OCI-LY3 (cell line): Measurements from ENCODE around the gene TUBGCP2.

ENCODE experiments used
- H2AFZ ChIP-seq: fragments of 200-600, 300-600 bp; shearing (Covaris generic); 2 replicates; pipeline ENCODE4 v1.6.0; 2014; ENCODE audit warnings: antibody characterized with exemption, low read depth, low read length
- H3K27ac ChIP-seq: fragments of 200-600, 300-600 bp; sonication (generic); 2 replicates; pipeline ENCODE4 v1.5.1; 2014; ENCODE audit warnings: mild to moderate bottlenecking, low read length, moderate library complexity, mixed read lengths
- H3K27me3 ChIP-seq: fragments of 200-600, 300-600 bp; sonication (generic); 2 replicates; pipeline ENCODE4 v1.6.1; 2014; ENCODE audit warnings: low read depth, low read length, mixed read lengths
- H3K36me3 ChIP-seq: fragments of 200-600, 300-600 bp; sonication (generic); replicated peaks from 2 replicates; pipeline ENCODE3; 2014; ENCODE audit warnings: low read depth, low read length, mixed read lengths
- H3K4me1 ChIP-seq: fragments of 300-600, 200-600 bp; sonication (generic); 2 replicates; pipeline ENCODE4 v1.6.1; 2014; ENCODE audit warnings: low read length, mixed read lengths
- H3K4me2 ChIP-seq: fragments of 200-600, 300-600 bp; sonication (generic); 2 replicates; pipeline ENCODE4 v1.6.1; 2014; ENCODE audit warnings: low read length, mixed read lengths
- H3K4me3 ChIP-seq: fragments of 300-600, 200-600 bp; sonication (generic); 2 replicates; pipeline ENCODE4 v1.5.1; 2014; ENCODE audit warnings: antibody characterized with exemption, mild to moderate bottlenecking, low read length, moderate library complexity
- H3K79me2 ChIP-seq: fragments of 300-600, 200-600 bp; shearing (Covaris generic); 2 replicates; pipeline ENCODE4 v1.6.1; 2014; ENCODE audit warnings: mild to moderate bottlenecking, low read length, mixed read lengths
- H3K9ac ChIP-seq: fragments of 300-600, 200-600 bp; shearing (Covaris generic); 2 replicates; pipeline ENCODE4 v1.6.0; 2014; ENCODE audit warnings: mild to moderate bottlenecking, low read length, moderate library complexity
- H3K9me3 ChIP-seq: fragments of 200-600, 300-600 bp; shearing (Covaris generic); 2 replicates; pipeline ENCODE4 v1.6.1; 2014; ENCODE audit warnings: low read length, mixed read lengths; ENCODE audit not compliant: insufficient read depth
- H4K20me1 ChIP-seq: fragments of 200-600, 300-600 bp; sonication (generic); 2 replicates; pipeline ENCODE4 v1.6.1; 2016; ENCODE audit warnings: low read length, mixed read lengths; ENCODE audit not compliant: insufficient read depth
- EZH2phosphoT487 ChIP-seq: fragments of 200-600 bp; shearing (Covaris generic); IDR thresholded peaks from 2 replicates; pipeline ENCODE4 v1.6.1; 2018; ENCODE audit warnings: antibody characterized with exemption, mixed run types, low read depth
- TF ChIP-seq, protein P1 (sequence below): fragments of 200-600, 300-600 bp; sonication (generic); IDR thresholded peaks from 2 replicates; pipeline ENCODE4 v1.5.1; 2014; ENCODE audit warnings: antibody characterized with exemption, low read length, low read depth

The TUBGCP2 gene

DNA sequence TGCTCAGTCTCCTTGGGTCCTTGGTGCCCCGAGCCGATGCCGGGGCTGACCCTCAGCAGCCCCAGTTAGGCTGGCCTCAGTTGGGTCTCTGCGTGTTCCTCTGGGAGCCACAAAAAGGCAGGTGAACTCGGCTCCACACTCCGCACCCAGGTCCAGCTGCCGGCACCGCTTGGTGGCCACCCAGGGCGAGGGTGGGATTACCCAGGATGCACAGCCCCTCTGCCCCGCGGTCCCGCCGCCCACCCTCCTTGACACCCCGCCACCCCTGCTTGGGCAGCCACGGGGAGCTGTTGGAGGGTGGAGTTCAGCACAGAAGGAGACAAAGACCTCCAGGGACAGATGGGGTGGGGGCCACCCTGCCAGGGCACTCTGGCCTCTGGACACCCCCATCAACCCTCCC lies 53.3 kb downstream of the TUBGCP2 start:
- Histone ChIP-seq H3K27me3 (peaks cover under 1% of the 10 kb centered on the region; the same call in 1 of the 2 replicates), H3K36me3 (no peaks in the 10 kb centered on the region), H2AFZ (no peak overlapping the region), H4K20me1 (no peaks in the 10 kb centered on the region), H3K27ac (no peak overlapping the region), H3K4me2 (no peak overlapping the region), H3K4me1 (peaks cover 28% of the 10 kb centered on the region), H3K9me3 (no peaks in the 10 kb centered on the region), H3K79me2 (no peaks in the 10 kb centered on the region), H3K9ac (no peak overlapping the region), H3K4me3 (no peak overlapping the region)
- no peak for TF ChIP-seq EZH2phosphoT487
- TF ChIP-seq, protein P1, sequence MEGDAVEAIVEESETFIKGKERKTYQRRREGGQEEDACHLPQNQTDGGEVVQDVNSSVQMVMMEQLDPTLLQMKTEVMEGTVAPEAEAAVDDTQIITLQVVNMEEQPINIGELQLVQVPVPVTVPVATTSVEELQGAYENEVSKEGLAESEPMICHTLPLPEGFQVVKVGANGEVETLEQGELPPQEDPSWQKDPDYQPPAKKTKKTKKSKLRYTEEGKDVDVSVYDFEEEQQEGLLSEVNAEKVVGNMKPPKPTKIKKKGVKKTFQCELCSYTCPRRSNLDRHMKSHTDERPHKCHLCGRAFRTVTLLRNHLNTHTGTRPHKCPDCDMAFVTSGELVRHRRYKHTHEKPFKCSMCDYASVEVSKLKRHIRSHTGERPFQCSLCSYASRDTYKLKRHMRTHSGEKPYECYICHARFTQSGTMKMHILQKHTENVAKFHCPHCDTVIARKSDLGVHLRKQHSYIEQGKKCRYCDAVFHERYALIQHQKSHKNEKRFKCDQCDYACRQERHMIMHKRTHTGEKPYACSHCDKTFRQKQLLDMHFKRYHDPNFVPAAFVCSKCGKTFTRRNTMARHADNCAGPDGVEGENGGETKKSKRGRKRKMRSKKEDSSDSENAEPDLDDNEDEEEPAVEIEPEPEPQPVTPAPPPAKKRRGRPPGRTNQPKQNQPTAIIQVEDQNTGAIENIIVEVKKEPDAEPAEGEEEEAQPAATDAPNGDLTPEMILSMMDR: no peak

DNA sequence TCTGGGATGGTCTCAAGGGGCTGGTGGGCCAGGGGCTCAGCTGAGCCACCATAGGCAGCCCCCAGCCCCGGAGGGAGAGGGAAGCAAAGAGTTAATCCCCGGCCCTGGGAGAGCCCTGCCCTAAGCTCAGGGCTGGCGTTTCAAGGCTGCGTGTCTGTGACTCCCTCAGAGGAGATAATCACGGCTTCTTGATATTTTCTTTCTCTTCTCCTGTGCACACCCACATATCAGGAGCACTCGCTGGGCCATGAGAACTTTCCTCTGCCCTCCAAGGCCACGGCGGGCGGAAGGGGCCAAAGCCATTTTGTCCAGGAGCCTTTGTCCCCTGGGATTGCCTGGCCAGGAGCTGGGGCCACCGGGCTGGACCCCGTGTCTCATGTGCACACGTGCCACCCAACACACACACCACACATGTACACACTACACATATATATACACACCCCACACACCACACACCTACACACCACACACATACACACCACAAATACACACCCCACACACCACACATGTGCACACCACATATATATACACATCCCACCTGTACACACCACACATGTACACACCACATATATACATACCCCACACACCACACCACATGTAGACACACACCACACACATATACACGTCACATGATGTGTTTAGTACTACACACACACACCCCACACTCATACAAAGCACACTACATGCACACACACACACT lies 54.1 kb downstream of the TUBGCP2 start:
- no peaks in the 10 kb centered on the region for H4K20me1 ChIP-seq
- no peaks in the 10 kb centered on the region for H3K9me3 ChIP-seq
- TF ChIP-seq EZH2phosphoT487: no peak
- TF ChIP-seq, protein P1: no peak
- no peak overlapping the region for H3K4me3 ChIP-seq
- H3K27me3 ChIP-seq: peaks cover 5% of the 10 kb centered on the region; the same call in 1 of the 2 replicates
- H3K4me2 ChIP-seq: no peak overlapping the region
- H3K79me2 ChIP-seq: no peaks in the 10 kb centered on the region
- H3K4me1 ChIP-seq: peaks cover 27% of the 10 kb centered on the region
- H3K9ac ChIP-seq: no peak overlapping the region
- no peak overlapping the region for H2AFZ ChIP-seq
- no peaks in the 10 kb centered on the region for H3K36me3 ChIP-seq
- H3K27ac ChIP-seq: no peak overlapping the region

DNA sequence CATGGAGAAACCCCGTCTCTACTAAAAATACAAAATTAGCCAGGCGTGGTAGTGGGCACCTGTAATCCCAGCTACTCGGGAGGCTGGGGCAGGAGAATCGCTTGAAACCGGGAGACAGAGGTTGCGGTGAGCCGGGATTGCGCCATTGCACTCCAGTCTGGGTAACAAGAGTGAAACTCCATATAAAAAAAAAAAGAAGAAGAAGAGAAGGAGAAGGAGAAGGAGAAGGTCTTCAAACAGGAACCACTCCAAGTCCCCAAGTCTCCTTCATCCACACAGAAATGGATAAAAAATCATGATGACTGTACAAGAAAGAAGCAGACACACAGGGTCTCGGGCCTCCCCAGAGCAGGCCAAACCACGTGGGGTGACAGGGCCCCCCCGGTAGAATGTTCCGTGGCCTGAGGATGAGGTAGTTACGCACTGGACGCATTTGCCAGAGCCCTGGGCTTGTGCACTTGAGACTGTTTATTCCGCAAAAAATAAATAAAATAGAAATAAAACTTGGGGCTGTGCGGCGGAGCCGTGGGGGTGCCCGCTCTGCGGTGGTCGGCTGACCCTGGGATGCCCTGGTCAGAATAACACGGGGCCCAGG lies 55.2 kb downstream of the TUBGCP2 start:
- H3K4me1 ChIP-seq: peaks cover 16% of the 10 kb centered on the region
- no peak overlapping the region for H2AFZ ChIP-seq
- H4K20me1 ChIP-seq: no peaks in the 10 kb centered on the region
- peaks cover 5% of the 10 kb centered on the region; the same call in 1 of the 2 replicates for H3K27me3 ChIP-seq
- H3K9ac ChIP-seq: no peak overlapping the region
- TF ChIP-seq, protein P1: no peak
- TF ChIP-seq EZH2phosphoT487: no peak
- no peaks in the 10 kb centered on the region for H3K9me3 ChIP-seq
- no peaks in the 10 kb centered on the region for H3K36me3 ChIP-seq
- no peak overlapping the region for H3K27ac ChIP-seq
- H3K4me3 ChIP-seq: no peak overlapping the region
- H3K4me2 ChIP-seq: no peak overlapping the region
- no peaks in the 10 kb centered on the region for H3K79me2 ChIP-seq

DNA sequence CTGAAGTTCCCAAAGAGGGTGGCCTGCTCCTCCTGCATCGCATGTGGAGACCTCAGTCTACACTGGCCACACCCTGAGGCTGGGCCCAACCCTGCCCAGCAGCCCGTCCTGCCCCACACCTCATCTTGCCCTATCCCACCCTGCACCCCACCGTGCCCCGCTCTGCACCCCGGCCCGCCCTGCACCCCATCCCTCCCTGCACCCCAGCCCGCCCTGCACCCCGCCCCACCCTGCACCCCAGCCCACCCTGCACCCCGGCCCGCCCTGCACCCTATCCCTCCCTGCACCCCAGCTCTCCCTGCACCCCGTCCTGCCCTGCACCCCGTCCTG lies 56.5 kb downstream of the TUBGCP2 start:
- Histone ChIP-seq H3K4me2 (no peak overlapping the region), H3K79me2 (no peaks in the 10 kb centered on the region)
- TF ChIP-seq, protein P1: no peak
- TF ChIP-seq EZH2phosphoT487: no peak

More for the DNA sequence above, 56.5 kb downstream of the TUBGCP2 start:
- Histone ChIP-seq H3K27me3 (peaks cover 5% of the 10 kb centered on the region; the same call in 1 of the 2 replicates), H3K4me3 (no peak overlapping the region), H3K9ac (no peak overlapping the region), H3K36me3 (no peaks in the 10 kb centered on the region), H3K9me3 (no peaks in the 10 kb centered on the region), H3K27ac (no peak overlapping the region), H3K4me1 (peaks cover 3% of the 10 kb centered on the region), H4K20me1 (no peaks in the 10 kb centered on the region), H2AFZ (no peak overlapping the region)
